SK-N-SH (cell line): ENCODE measurements around the gene AXIN1. TPM values are rescaled to one million over a fixed set of nuclear protein-coding genes. Genes with fewer than 3 reads are reported as not detected.

Source experiments
- CTCF ChIA-PET: fragments of 300-600, 350-600 bp; formaldehyde crosslinking; extraction: SDS; loops from one replicate; lab custom pipeline; 2021; lab: Yijun Ruan, JAX
- POLR2A ChIA-PET: fragments of 350-600 bp; sonication (Branson Sonifier 250); formaldehyde crosslinking; extraction: SDS; loops from one replicate; lab custom pipeline; 2020; ENCODE audit warnings: antibody characterized with exemption, inconsistent platforms; lab: Yijun Ruan, JAX
- DNase-seq: peaks from one replicate; pipeline ENCODE4 v3.0.0; 2012
- H2AFZ ChIP-seq: fragments of 200-600 bp; sonication (generic); 2 replicates; pipeline ENCODE4 v1.8.1; 2016; ENCODE audit warnings: antibody characterized with exemption, mild to moderate bottlenecking, low read depth
- H3F3A ChIP-seq: fragments of 200-600 bp; sonication (generic); replicated peaks from 2 replicates; pipeline ENCODE3; 2016; ENCODE audit warnings: antibody characterized with exemption, mild to moderate bottlenecking; ENCODE audit not compliant: insufficient read depth
- H3K27ac ChIP-seq, 2 experiments: fragments of 200-500 bp in 1 of 2; fragments of 200-600 bp in 1 of 2; sonication (Bioruptor generic) in 1 of 2; sonication (generic), shearing (Covaris generic) in 1 of 2; 2 replicates each; pipeline versions ENCODE4 v1.5.1 to v1.6.1; 2014 to 2016; ENCODE audit warnings: low read depth in 2 of 2, inconsistent platforms in 1 of 2, low read length in 1 of 2, mild to moderate bottlenecking in 1 of 2, mixed read lengths in 1 of 2
- H3K27me3 ChIP-seq: fragments of 200-600 bp; sonication (generic), shearing (Covaris generic); 2 replicates; pipeline ENCODE4 v1.6.1; 2016; ENCODE audit warnings: mixed run types; ENCODE audit not compliant: insufficient read depth
- H3K36me3 ChIP-seq, 2 experiments: fragments of 200-500 bp in 1 of 2; fragments of 200-600 bp in 1 of 2; sonication (Bioruptor generic) in 1 of 2; sonication (generic) in 1 of 2; replicated peaks in 1 of 2; 2 replicates each; pipeline versions ENCODE3 to v1.5.1; 2014 to 2016; ENCODE audit warnings: low read length in 1 of 2, mild to moderate bottlenecking in 1 of 2; ENCODE audit not compliant: insufficient read depth in 2 of 2, control insufficient read depth in 1 of 2
- H3K4me1 ChIP-seq, 2 experiments: fragments of 200-500 bp in 1 of 2; fragments of 200-600 bp in 1 of 2; sonication (Bioruptor generic) in 1 of 2; sonication (generic), shearing (Covaris generic) in 1 of 2; 2 replicates each; pipeline versions ENCODE4 v1.5.1 to v1.6.1; 2014 to 2016; ENCODE audit warnings: low read depth in 1 of 2, low read length in 1 of 2, mixed run types in 1 of 2; ENCODE audit not compliant: insufficient read depth in 2 of 2, control insufficient read depth in 1 of 2
- H3K4me2 ChIP-seq: fragments of 200-600 bp; sonication (generic), shearing (Covaris generic); 2 replicates; pipeline ENCODE4 v1.6.1; 2017; ENCODE audit warnings: mixed run types
- H3K4me3 ChIP-seq, 2 experiments: fragments of 200-500 bp in 1 of 2; fragments of 200-600 bp in 1 of 2; sonication (Bioruptor generic) in 1 of 2; sonication (generic), shearing (Covaris generic) in 1 of 2; 2 replicates each; pipeline versions ENCODE4 v1.5.1 to v1.8.1; 2014 to 2016; ENCODE audit warnings: low read depth in 2 of 2, inconsistent platforms in 1 of 2, low read length in 1 of 2, mild to moderate bottlenecking in 1 of 2, mixed read lengths in 1 of 2, moderate library complexity in 1 of 2
- H3K79me2 ChIP-seq: fragments of 200-600 bp; sonication (generic); 2 replicates; pipeline ENCODE4 v1.8.1; 2017; ENCODE audit warnings: mild to moderate bottlenecking; ENCODE audit not compliant: insufficient read depth
- H3K9ac ChIP-seq: fragments of 200-600 bp; sonication (generic); 2 replicates; pipeline ENCODE4 v1.6.1; 2017; ENCODE audit warnings: mixed run types
- H3K9me2 ChIP-seq: fragments of 200-600 bp; sonication (generic); 2 replicates; pipeline ENCODE4 v1.6.1; 2017; ENCODE audit warnings: mixed run types
- H3K9me3 ChIP-seq: fragments of 200-600 bp; sonication (generic); 2 replicates; pipeline ENCODE4 v1.6.1; 2017; ENCODE audit warnings: mixed run types, mild to moderate bottlenecking, moderate library complexity
- H4K20me1 ChIP-seq: fragments of 200-600 bp; sonication (generic); 2 replicates; pipeline ENCODE4 v1.6.1; 2017; ENCODE audit warnings: mild to moderate bottlenecking, mixed run types; ENCODE audit not compliant: insufficient read depth
- CHD2 ChIP-seq: fragments of 150-350 bp; IDR thresholded peaks from 2 replicates; pipeline ENCODE4 v1.6.1; 2018; ENCODE audit warnings: low read length; ENCODE audit not compliant: partially characterized antibody
- ELF1 ChIP-seq: IDR thresholded peaks from 2 replicates; pipeline ENCODE4 v1.4.0; 2012
- EZH2phosphoT487 ChIP-seq: fragments of 200-600 bp; sonication (generic); IDR thresholded peaks from 2 replicates; pipeline ENCODE4 v1.6.1; 2017; ENCODE audit warnings: low read depth, mixed run types, mild to moderate bottlenecking, antibody characterized with exemption, moderate library complexity, borderline replicate concordance
- FOSL2 ChIP-seq: IDR thresholded peaks from 2 replicates; pipeline ENCODE4 v1.4.0; 2012; ENCODE audit warnings: low read depth, mild to moderate bottlenecking, moderate library complexity, borderline replicate concordance
- FOXM1 ChIP-seq: IDR thresholded peaks from 2 replicates; pipeline ENCODE4 v1.4.0; 2012; ENCODE audit warnings: low read depth, mild to moderate bottlenecking
- GABPA ChIP-seq: IDR thresholded peaks from 2 replicates; pipeline ENCODE4 v1.4.0; 2012; ENCODE audit warnings: low read depth, mild to moderate bottlenecking
- GATA2 ChIP-seq: sonication (generic); formaldehyde crosslinking; IDR thresholded peaks from 2 replicates; pipeline ENCODE4 v1.5.0; 2020; ENCODE audit warnings: mild to moderate bottlenecking, missing genetic modification reagents
- JUND ChIP-seq: IDR thresholded peaks from 2 replicates; pipeline ENCODE4 v1.4.0; 2012
- MAX ChIP-seq: IDR thresholded peaks from 2 replicates; pipeline ENCODE4 v1.4.0; 2012; ENCODE audit warnings: low read depth
- MEF2A ChIP-seq: IDR thresholded peaks from 2 replicates; pipeline ENCODE4 v1.4.0; 2012; ENCODE audit warnings: low read depth, borderline replicate concordance
- MXI1 ChIP-seq: IDR thresholded peaks from 2 replicates; pipeline ENCODE4 v1.6.1; 2012; ENCODE audit warnings: mild to moderate bottlenecking, low read depth, low read length, improper control_type of control experiment
- SIN3A ChIP-seq: IDR thresholded peaks from 2 replicates; pipeline ENCODE4 v1.6.1; 2012; ENCODE audit warnings: low read depth, mild to moderate bottlenecking, low read length, moderate library complexity, borderline replicate concordance
- SMC3 ChIP-seq: IDR thresholded peaks from 2 replicates; pipeline ENCODE4 v1.6.1; 2012; ENCODE audit warnings: low read depth, low read length, improper control_type of control experiment
- TCF12 ChIP-seq: IDR thresholded peaks from 2 replicates; pipeline ENCODE4 v1.4.0; 2012
- TEAD4 ChIP-seq: IDR thresholded peaks from 2 replicates; pipeline ENCODE4 v1.4.0; 2012; ENCODE audit warnings: mild to moderate bottlenecking, borderline replicate concordance; ENCODE audit not compliant: insufficient read depth
- YY1 ChIP-seq: IDR thresholded peaks from 2 replicates; pipeline ENCODE4 v1.4.0; 2012; ENCODE audit warnings: low read depth, mild to moderate bottlenecking
- ZBTB33 ChIP-seq: IDR thresholded peaks from 2 replicates; pipeline ENCODE4 v1.4.0; 2012; ENCODE audit warnings: low read depth, borderline replicate concordance
- WGBS: methylation state at CpG from one replicate; pipeline ENCODE4 v1.1.6; 2017; ENCODE audit warnings: low lambda C conversion rate; 5-methylcytosine and 5-hydroxymethylcytosine counted together
- polyA plus RNA-seq, 3 experiments: library from polyadenylated mRNA; depleted of rRNA; stranded (reverse); fragments of >200 nt; gene quantifications; 2 replicates each; pipeline ENCODE4 v1.2.3, GENCODE V29; 2012

AXIN1 gene
- polyA plus RNA-seq, 1 of the 3 experiments (the other 2 are of a cell fraction): 19.9 TPM

DNA sequence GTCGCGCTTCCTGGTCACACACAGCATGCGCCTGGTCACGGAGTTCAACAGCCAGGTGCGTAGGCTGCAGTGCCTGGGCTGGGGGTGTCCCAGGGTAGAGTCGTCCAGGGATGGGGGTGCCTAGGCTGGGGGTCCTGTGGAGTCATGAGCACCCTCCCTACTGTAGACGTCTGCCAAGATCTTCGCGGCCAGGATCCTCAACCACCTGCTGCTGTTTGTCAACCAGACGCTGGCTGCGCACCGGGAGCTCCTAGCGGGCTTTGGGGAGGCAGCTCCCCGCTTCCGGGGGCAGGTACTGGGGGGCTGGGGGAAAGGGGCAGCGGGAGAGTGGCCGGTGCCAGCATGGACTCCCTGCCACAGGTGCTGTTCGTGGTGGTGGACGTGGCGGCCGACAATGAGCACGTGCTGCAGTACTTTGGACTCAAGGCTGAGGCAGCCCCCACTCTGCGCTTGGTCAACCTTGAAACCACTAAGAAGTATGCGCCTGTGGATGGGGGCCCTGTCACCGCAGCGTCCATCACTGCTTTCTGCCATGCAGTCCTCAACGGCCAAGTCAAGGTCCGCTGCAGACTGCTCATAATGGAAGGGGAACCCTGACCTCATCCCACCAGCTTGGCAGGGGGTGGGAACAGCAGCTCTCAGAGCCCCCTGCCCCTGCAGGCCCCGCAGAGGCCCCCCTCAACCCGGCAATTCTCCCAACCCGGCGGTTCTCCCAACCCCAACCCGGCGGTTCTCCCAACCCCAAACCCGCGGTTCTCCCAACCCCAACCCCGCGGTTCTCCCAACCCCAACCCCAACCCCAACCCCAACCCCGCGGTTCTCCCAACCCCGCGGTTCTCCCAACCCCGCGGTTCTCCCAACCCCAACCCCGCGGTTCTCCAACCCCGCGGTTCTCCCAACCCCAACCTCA is 67.1 kb downstream of the AXIN1 start:
- Histone ChIP-seq H4K20me1 (no peaks in the 10 kb centered on the region), H3K79me2 (no peaks in the 10 kb centered on the region), H3K9me2 (no peaks in the 10 kb centered on the region), H3K4me3 (no peak overlapping the region), H3K4me2 (no peak overlapping the region), H3F3A (no peaks in the 10 kb centered on the region), H2AFZ (no peak overlapping the region), H3K9ac (no peak overlapping the region), H3K4me1 (no peaks in the 10 kb centered on the region; a peak in 1 of 4 replicates), H3K36me3 (peaks cover 0 to 19% of the 10 kb centered on the region in 2 experiments), H3K27ac (no peak overlapping the region), H3K27me3 (no peaks in the 10 kb centered on the region), H3K9me3 (no peaks in the 10 kb centered on the region)
- no peak for DNase-seq
- ChIA-PET CTCF (no interaction called here), POLR2A (no interaction called here)
- TF ChIP-seq SMC3 (no peak), YY1 (no peak), MXI1 (no peak), TEAD4 (no peak)
- 94% methylated on average over 32 of the region's 48 CpGs for WGBS

DNA sequence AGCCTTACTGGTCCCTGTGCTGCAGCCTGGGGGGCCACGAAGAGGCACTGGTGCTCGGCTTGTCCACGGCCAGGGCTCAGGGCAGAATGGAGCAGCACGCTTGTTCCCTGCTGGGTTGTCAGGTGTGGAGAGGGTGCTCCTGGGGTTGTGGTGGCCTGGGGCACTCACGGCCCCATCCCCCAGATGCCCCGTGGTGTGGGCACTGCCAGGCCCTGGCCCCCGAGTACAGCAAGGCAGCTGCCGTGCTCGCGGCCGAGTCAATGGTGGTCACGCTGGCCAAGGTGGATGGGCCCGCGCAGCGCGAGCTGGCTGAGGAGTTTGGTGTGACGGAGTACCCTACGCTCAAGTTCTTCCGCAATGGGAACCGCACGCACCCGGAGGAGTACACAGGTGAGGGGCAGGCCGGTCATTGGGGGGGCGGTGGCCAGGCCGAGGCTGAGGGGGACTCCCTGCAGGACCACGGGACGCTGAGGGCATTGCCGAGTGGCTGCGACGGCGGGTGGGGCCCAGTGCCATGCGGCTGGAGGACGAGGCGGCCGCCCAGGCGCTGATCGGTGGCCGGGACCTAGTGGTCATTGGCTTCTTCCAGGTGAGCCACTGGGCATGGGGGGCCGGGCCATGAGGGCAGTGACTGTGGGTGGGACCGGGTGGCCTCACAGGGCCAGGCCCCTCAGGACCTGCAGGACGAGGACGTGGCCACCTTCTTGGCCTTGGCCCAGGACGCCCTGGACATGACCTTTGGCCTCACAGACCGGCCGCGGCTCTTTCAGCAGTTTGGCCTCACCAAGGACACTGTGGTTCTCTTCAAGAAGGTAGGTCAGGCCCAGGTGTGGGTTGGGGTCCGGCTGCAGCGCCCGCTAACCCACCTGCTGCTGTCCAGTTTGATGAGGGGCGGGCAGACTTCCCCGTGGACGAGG is 68.1 kb downstream of the AXIN1 start:
- no peak for DNase-seq
- 95% methylated on average over 15 of the region's 52 CpGs for WGBS
- no peaks in the 10 kb centered on the region for H3K9me2 ChIP-seq
- CTCF ChIA-PET: no interaction called here
- peaks cover 0 to 18% of the 10 kb centered on the region in 2 experiments for H3K36me3 ChIP-seq
- no peak for TF ChIP-seq SIN3A
- TF ChIP-seq FOSL2: no peak
- no peak for TF ChIP-seq CHD2
- TF ChIP-seq ZBTB33: no peak
- no peak for TF ChIP-seq TCF12
- no peak for TF ChIP-seq GABPA
- TF ChIP-seq MAX: no peak
- TF ChIP-seq ELF1: no peak
- no peak for TF ChIP-seq MEF2A
- no peak for TF ChIP-seq FOXM1
- TF ChIP-seq JUND: no peak
- TF ChIP-seq GATA2 (CRISPR knock-in tag): no peak
- TF ChIP-seq EZH2phosphoT487: no peak
- no peak overlapping the region for H3K9ac ChIP-seq
- H3K4me2 ChIP-seq: no peak overlapping the region
- no peaks in the 10 kb centered on the region for H4K20me1 ChIP-seq
- no peaks in the 10 kb centered on the region for H3K27me3 ChIP-seq
- H3K27ac ChIP-seq: no peak overlapping the region
- H3K79me2 ChIP-seq: no peaks in the 10 kb centered on the region
- H2AFZ ChIP-seq: no peak overlapping the region
- H3K4me3 ChIP-seq: no peak overlapping the region
- POLR2A ChIA-PET: no interaction called here
- H3K9me3 ChIP-seq: no peaks in the 10 kb centered on the region
- H3F3A ChIP-seq: no peaks in the 10 kb centered on the region
- H3K4me1 ChIP-seq: peaks cover 0 to 3% of the 10 kb centered on the region in 2 experiments; a peak in 1 of 4 replicates
